ENCODE measurements around the gene BPHL.

- no peak for TF ChIP-seq GATA2 (IDR thresholded peaks at IDR 0.05; ENCODE audit: low read depth, low read length)
- no peak for TF ChIP-seq GATA3 (IDR thresholded peaks at IDR 0.05; ENCODE audit: low read depth, low read length)
Measured at GRCh38 chr6:3119040-3119723, 671 bp downstream of the BPHL start.
